Stimulated activated memory B cell treated with anti-CD40 and anti-IgM and Interleukin-4, amounts not matched to agents 10 μg/mL and 1 μg/mL and 100 μg/mL, for 72 hours (primary cell): ENCODE data around the gene SPC24.
"Not testable (repeated sequence)": the region's sequence is repeated elsewhere in the genome, so short reads cannot be mapped to it uniquely, and the experiment has no call there.

Experiments used
- ATAC-seq: fragments of 150-1000 bp; cut with Tn5 transposase; 2 replicates; pipeline ENCODE4 v1.10.0; 2021
- H3K27ac Mint-ChIP-seq: one replicate; pipeline ENCODE4 v1.8.0; 2022; ENCODE audit warnings: mild to moderate bottlenecking, mixed read lengths
- H3K27me3 Mint-ChIP-seq: one replicate; pipeline ENCODE4 v1.8.0; 2022; ENCODE audit warnings: mixed read lengths
- H3K36me3 Mint-ChIP-seq: one replicate; pipeline ENCODE4 v1.8.0; 2022; ENCODE audit warnings: mixed read lengths
- H3K4me1 Mint-ChIP-seq: one replicate; pipeline ENCODE4 v1.8.0; 2022; ENCODE audit warnings: mixed read lengths
- H3K4me3 Mint-ChIP-seq: one replicate; pipeline ENCODE4 v1.8.0; 2022; ENCODE audit warnings: mild to moderate bottlenecking, moderate library complexity, mixed read lengths
- H3K9me3 Mint-ChIP-seq: one replicate; pipeline ENCODE4 v1.8.0; 2022; ENCODE audit warnings: mixed read lengths

The SPC24 gene

GRCh38 chr19:11127905-11128304 is 27.7 kb downstream of the SPC24 start:
- no peak for ATAC-seq
- Mint-ChIP-seq H3K4me1 (peaks cover 11% of the 10 kb centered on the region), H3K36me3 (peaks cover 21% of the 10 kb centered on the region), H3K27me3 (no peaks in the 10 kb centered on the region), H3K27ac (no peak overlapping the region), H3K9me3 (no peaks in the 10 kb centered on the region), H3K4me3 (no peak overlapping the region)

GRCh38 chr19:11125994-11126685 is 29.4 kb downstream of the SPC24 start:
- peak; percentile 71 for ATAC-seq
- no peaks in the 10 kb centered on the region for H3K27me3 Mint-ChIP-seq
- peaks cover 12% of the 10 kb centered on the region for H3K36me3 Mint-ChIP-seq
- H3K4me3 Mint-ChIP-seq = no peak overlapping the region
- no peak overlapping the region for H3K27ac Mint-ChIP-seq
- H3K4me1 Mint-ChIP-seq = peaks cover 7% of the 10 kb centered on the region
- no peaks in the 10 kb centered on the region for H3K9me3 Mint-ChIP-seq

GRCh38 chr19:11124157-11124556 is 31.4 kb downstream of the SPC24 start:
- not testable (repeated sequence) for H3K27me3 Mint-ChIP-seq, ATAC-seq, H3K9me3 Mint-ChIP-seq, H3K4me3 Mint-ChIP-seq, H3K4me1 Mint-ChIP-seq, H3K27ac Mint-ChIP-seq
- peaks cover 20% of the 10 kb centered on the region for H3K36me3 Mint-ChIP-seq

GRCh38 chr19:11123114-11123513 is 32.5 kb downstream of the SPC24 start:
- Mint-ChIP-seq H3K36me3 (peaks cover 19% of the 10 kb centered on the region), H3K27me3 (no peaks in the 10 kb centered on the region), H3K4me3 (no peak overlapping the region), H3K4me1 (no peaks in the 10 kb centered on the region), H3K27ac (no peak overlapping the region), H3K9me3 (no peaks in the 10 kb centered on the region)
- ATAC-seq = no peak

- not testable (repeated sequence) for H3K4me1 Mint-ChIP-seq, H3K27ac Mint-ChIP-seq, H3K27me3 Mint-ChIP-seq, ATAC-seq, H3K4me3 Mint-ChIP-seq, H3K9me3 Mint-ChIP-seq
- H3K36me3 Mint-ChIP-seq = peaks cover 14% of the 10 kb centered on the region
Observed at GRCh38 chr19:11121963-11122362, 33.6 kb downstream of the SPC24 start.

- Mint-ChIP-seq H3K27me3 (no peaks in the 10 kb centered on the region), H3K27ac (no peak overlapping the region), H3K36me3 (peaks cover 34% of the 10 kb centered on the region), H3K4me3 (no peak overlapping the region), H3K9me3 (no peaks in the 10 kb centered on the region), H3K4me1 (no peaks in the 10 kb centered on the region)
- ATAC-seq = no peak
Observed at GRCh38 chr19:11116507-11116906, 39.1 kb downstream of the SPC24 start.

GRCh38 chr19:11115895-11116446 is 39.6 kb downstream of the SPC24 start:
- Mint-ChIP-seq H3K36me3 (peaks cover 31% of the 10 kb centered on the region), H3K27ac (no peak overlapping the region)
- no peak for ATAC-seq

GRCh38 chr19:11115042-11115441 is 40.5 kb downstream of the SPC24 start:
- peaks cover 21% of the 10 kb centered on the region for H3K36me3 Mint-ChIP-seq
- no peaks in the 10 kb centered on the region for H3K9me3 Mint-ChIP-seq
- H3K27ac Mint-ChIP-seq = no peak overlapping the region
- no peak for ATAC-seq
- no peaks in the 10 kb centered on the region for H3K27me3 Mint-ChIP-seq
- H3K4me1 Mint-ChIP-seq = no peaks in the 10 kb centered on the region
- H3K4me3 Mint-ChIP-seq = no peak overlapping the region

More at GRCh38 chr19:11115895-11116446, 39.6 kb downstream of the SPC24 start:
- Mint-ChIP-seq H3K9me3 (no peaks in the 10 kb centered on the region), H3K27me3 (no peaks in the 10 kb centered on the region), H3K4me3 (no peak overlapping the region), H3K4me1 (no peaks in the 10 kb centered on the region)

GRCh38 chr19:11113140-11113708 is 42.4 kb downstream of the SPC24 start:
- H3K27ac Mint-ChIP-seq = no peak overlapping the region
- H3K36me3 Mint-ChIP-seq = peaks cover 21% of the 10 kb centered on the region
- no peaks in the 10 kb centered on the region for H3K9me3 Mint-ChIP-seq
- no peak overlapping the region for H3K4me3 Mint-ChIP-seq
- no peaks in the 10 kb centered on the region for H3K27me3 Mint-ChIP-seq
- ATAC-seq = no peak
- no peaks in the 10 kb centered on the region for H3K4me1 Mint-ChIP-seq

GRCh38 chr19:11111771-11112144 is 43.8 kb downstream of the SPC24 start:
- H3K27ac Mint-ChIP-seq = no peak overlapping the region
- ATAC-seq = no peak
- H3K9me3 Mint-ChIP-seq = no peaks in the 10 kb centered on the region
- peaks cover 18% of the 10 kb centered on the region for H3K36me3 Mint-ChIP-seq
- H3K4me1 Mint-ChIP-seq = no peaks in the 10 kb centered on the region
- no peaks in the 10 kb centered on the region for H3K27me3 Mint-ChIP-seq
- H3K4me3 Mint-ChIP-seq = no peak overlapping the region

GRCh38 chr19:11111117-11111770 is 44.3 kb downstream of the SPC24 start:
- Mint-ChIP-seq H3K36me3 (peaks cover 13% of the 10 kb centered on the region), H3K27me3 (no peaks in the 10 kb centered on the region), H3K4me3 (no peak overlapping the region), H3K9me3 (no peaks in the 10 kb centered on the region), H3K4me1 (no peaks in the 10 kb centered on the region), H3K27ac (no peak overlapping the region)
- no peak for ATAC-seq

- H3K9me3 Mint-ChIP-seq = no peaks in the 10 kb centered on the region
- peaks cover 18% of the 10 kb centered on the region for H3K36me3 Mint-ChIP-seq
- H3K4me3 Mint-ChIP-seq = no peak overlapping the region
- no peak for ATAC-seq
- no peaks in the 10 kb centered on the region for H3K4me1 Mint-ChIP-seq
- H3K27ac Mint-ChIP-seq = no peak overlapping the region
- no peaks in the 10 kb centered on the region for H3K27me3 Mint-ChIP-seq
Observed at GRCh38 chr19:11108746-11109145, 46.8 kb downstream of the SPC24 start.

- H3K27ac Mint-ChIP-seq = no peak overlapping the region
- H3K4me1 Mint-ChIP-seq = no peaks in the 10 kb centered on the region
- peaks cover 9% of the 10 kb centered on the region for H3K36me3 Mint-ChIP-seq
- no peak overlapping the region for H3K4me3 Mint-ChIP-seq
- no peak for ATAC-seq
- no peaks in the 10 kb centered on the region for H3K9me3 Mint-ChIP-seq
- peaks cover 7% of the 10 kb centered on the region for H3K27me3 Mint-ChIP-seq
Observed at GRCh38 chr19:11106477-11106876, 49.1 kb downstream of the SPC24 start.

- Mint-ChIP-seq H3K36me3 (peaks cover 12% of the 10 kb centered on the region), H3K4me1 (no peaks in the 10 kb centered on the region), H3K27me3 (peaks cover 11% of the 10 kb centered on the region), H3K9me3 (peaks cover under 1% of the 10 kb centered on the region), H3K4me3 (no peak overlapping the region), H3K27ac (no peak overlapping the region)
- no peak for ATAC-seq
Observed at GRCh38 chr19:11105014-11105636, 50.5 kb downstream of the SPC24 start.

GRCh38 chr19:11103667-11104066 is 51.9 kb downstream of the SPC24 start:
- not testable (repeated sequence) for H3K27ac Mint-ChIP-seq, ATAC-seq, H3K4me1 Mint-ChIP-seq, H3K4me3 Mint-ChIP-seq, H3K9me3 Mint-ChIP-seq
- Mint-ChIP-seq H3K36me3 (peaks cover 18% of the 10 kb centered on the region), H3K27me3 (peaks cover 16% of the 10 kb centered on the region)
